Measurements from ENCODE around the gene ZNF684. TPM values are rescaled to one million over a fixed set of nuclear protein-coding genes. Genes with fewer than 3 reads are reported as not detected.

ZNF684 gene
- total RNA-seq, 2 experiments from 2014 or later, result 4.7 to 6.2 TPM

- H3K4me3 Mint-ChIP-seq, result no peak overlapping the region
- H3K27me3 Mint-ChIP-seq, result peaks cover 12% of the 10 kb centered on the region
- H3K36me3 Mint-ChIP-seq, result no peaks in the 10 kb centered on the region
- DNase-seq, result no peak
- H3K9me3 Mint-ChIP-seq, result no peaks in the 10 kb centered on the region
- H3K4me1 Mint-ChIP-seq, result peaks cover 12% of the 10 kb centered on the region
- H3K27ac Mint-ChIP-seq, result no peak overlapping the region
Observed at GRCh38 chr1:40595623-40596022, 64.2 kb downstream of the ZNF684 start.

Other genes starting within 250 kb of the ZNF684 start
- 1 to 10 TPM; 2.5 to 3.0 TPM for gene COL9A2, start 214.4 kb upstream of the ZNF684 start, total RNA-seq
- 100 to 1,000 TPM; 160 to 162 TPM for gene SMAP2, start 157.9 kb upstream of the ZNF684 start, total RNA-seq
- gene ZFP69B, start 81.2 kb upstream of the ZNF684 start, total RNA-seq, result 1 to 10 TPM; 8.0 to 8.3 TPM
- gene ZFP69, start 54.3 kb upstream of the ZNF684 start, total RNA-seq, result 1 to 10 TPM; 4.2 to 4.6 TPM
- gene EXO5, start 22.9 kb upstream of the ZNF684 start, total RNA-seq, result 10 to 100 TPM; 14.7 to 15.6 TPM
- 1 to 10 TPM; 1.1 to 1.9 TPM for gene RIMS3, start 134.0 kb downstream of the ZNF684 start, total RNA-seq
- 10 to 100 TPM; 58.2 to 59.0 TPM for gene NFYC, start 160.1 kb downstream of the ZNF684 start, total RNA-seq